ENCODE measurements around the gene RNF148. TPM values are rescaled to one million over a fixed set of nuclear protein-coding genes. Genes with fewer than 3 reads are reported as not detected.

The RNF148 gene
- polyA plus RNA-seq, 1 donor: 0.12 TPM

- no peak for DNase-seq
- H3K36me3 ChIP-seq (ENCODE audit: control insufficient read depth, insufficient read depth, low read length): no peaks in the 10 kb centered on the region
- no peaks in the 10 kb centered on the region for H3K4me1 ChIP-seq (ENCODE audit: control insufficient read depth, insufficient read depth, low read length)
- H3K27ac ChIP-seq (ENCODE audit: low read length): no peak overlapping the region
- WGBS (ENCODE audit: insufficient coverage, low lambda C conversion rate): no CpG with 5 or more reads among the region's 2 CpGs
- H3K4me3 ChIP-seq (ENCODE audit: low read length): no peak overlapping the region
- no peaks in the 10 kb centered on the region for H3K27me3 ChIP-seq (ENCODE audit: control insufficient read depth, insufficient read depth, low read length)
- peaks cover 6% of the 10 kb centered on the region for H3K9me3 ChIP-seq (ENCODE audit: control insufficient read depth, low read depth, low read length)
Observed at GRCh38 chr7:122676466-122676865, 26.3 kb downstream of the RNF148 start.

GRCh38 chr7:122675621-122676020 is 27.1 kb downstream of the RNF148 start:
- Histone ChIP-seq H3K4me3 (ENCODE audit: low read length) (no peak overlapping the region), H3K27ac (ENCODE audit: low read length) (no peak overlapping the region), H3K4me1 (ENCODE audit: control insufficient read depth, insufficient read depth, low read length) (no peaks in the 10 kb centered on the region), H3K36me3 (ENCODE audit: control insufficient read depth, insufficient read depth, low read length) (no peaks in the 10 kb centered on the region), H3K27me3 (ENCODE audit: control insufficient read depth, insufficient read depth, low read length) (no peaks in the 10 kb centered on the region), H3K9me3 (ENCODE audit: control insufficient read depth, low read depth, low read length) (peaks cover 6% of the 10 kb centered on the region)
- DNase-seq: no peak
- 95% methylated on average over 4 of the region's 7 CpGs for WGBS (ENCODE audit: insufficient coverage, low lambda C conversion rate)

- no peak for DNase-seq
- Histone ChIP-seq H3K4me3 (ENCODE audit: low read length) (no peak overlapping the region), H3K4me1 (ENCODE audit: control insufficient read depth, insufficient read depth, low read length) (no peaks in the 10 kb centered on the region), H3K36me3 (ENCODE audit: control insufficient read depth, insufficient read depth, low read length) (no peaks in the 10 kb centered on the region), H3K27ac (ENCODE audit: low read length) (no peak overlapping the region), H3K27me3 (ENCODE audit: control insufficient read depth, insufficient read depth, low read length) (no peaks in the 10 kb centered on the region), H3K9me3 (ENCODE audit: control insufficient read depth, low read depth, low read length) (peaks cover 6% of the 10 kb centered on the region)
- 72% methylated on average over 2 of the region's 7 CpGs for WGBS (ENCODE audit: insufficient coverage, low lambda C conversion rate)
Observed at GRCh38 chr7:122675011-122675410, 27.7 kb downstream of the RNF148 start.

DNA sequence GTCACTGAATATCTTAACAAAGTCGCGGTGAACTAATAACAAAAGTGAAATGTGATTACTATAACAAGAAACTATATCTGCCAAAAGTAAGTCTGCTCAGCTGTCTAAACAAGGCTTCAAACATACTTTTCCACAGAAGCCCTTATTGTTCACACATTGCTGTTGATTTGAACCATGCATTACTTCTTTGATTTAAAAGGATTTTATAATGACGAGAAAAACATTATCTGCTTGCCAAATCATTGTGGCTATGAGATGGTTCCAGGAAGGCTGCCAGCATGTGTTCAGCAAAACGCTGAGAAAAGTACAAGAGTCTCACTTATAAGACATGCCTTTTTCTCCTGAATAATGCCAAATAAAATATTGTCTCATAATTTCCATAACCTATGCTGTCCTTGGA is 28.2 kb downstream of the RNF148 start:
- Histone ChIP-seq H3K36me3 (ENCODE audit: control insufficient read depth, insufficient read depth, low read length) (no peaks in the 10 kb centered on the region), H3K4me3 (ENCODE audit: low read length) (no peak overlapping the region), H3K9me3 (ENCODE audit: control insufficient read depth, low read depth, low read length) (peaks cover 6% of the 10 kb centered on the region), H3K27ac (ENCODE audit: low read length) (no peak overlapping the region), H3K27me3 (ENCODE audit: control insufficient read depth, insufficient read depth, low read length) (no peaks in the 10 kb centered on the region), H3K4me1 (ENCODE audit: control insufficient read depth, insufficient read depth, low read length) (no peaks in the 10 kb centered on the region)
- DNase-seq: no peak
- 100% methylated on average over 1 of the region's 4 CpGs for WGBS (ENCODE audit: insufficient coverage, low lambda C conversion rate)

- no peaks in the 10 kb centered on the region for H3K36me3 ChIP-seq (ENCODE audit: control insufficient read depth, insufficient read depth, low read length)
- H3K27ac ChIP-seq (ENCODE audit: low read length): no peak overlapping the region
- no peak overlapping the region for H3K4me3 ChIP-seq (ENCODE audit: low read length)
- no peak for DNase-seq
- no peaks in the 10 kb centered on the region for H3K27me3 ChIP-seq (ENCODE audit: control insufficient read depth, insufficient read depth, low read length)
- H3K9me3 ChIP-seq (ENCODE audit: control insufficient read depth, low read depth, low read length): peaks cover 6% of the 10 kb centered on the region
- H3K4me1 ChIP-seq (ENCODE audit: control insufficient read depth, insufficient read depth, low read length): no peaks in the 10 kb centered on the region
- no CpG with 5 or more reads among the region's 21 CpGs for WGBS (ENCODE audit: insufficient coverage, low lambda C conversion rate)
Observed at GRCh38 chr7:122673951-122674350, 28.8 kb downstream of the RNF148 start.

GRCh38 chr7:122672536-122672935 is 30.2 kb downstream of the RNF148 start:
- no peaks in the 10 kb centered on the region for H3K27me3 ChIP-seq (ENCODE audit: control insufficient read depth, insufficient read depth, low read length)
- H3K36me3 ChIP-seq (ENCODE audit: control insufficient read depth, insufficient read depth, low read length): no peaks in the 10 kb centered on the region
- peaks cover 6% of the 10 kb centered on the region for H3K9me3 ChIP-seq (ENCODE audit: control insufficient read depth, low read depth, low read length)
- no peaks in the 10 kb centered on the region for H3K4me1 ChIP-seq (ENCODE audit: control insufficient read depth, insufficient read depth, low read length)
- no peak for DNase-seq
- no peak overlapping the region for H3K4me3 ChIP-seq (ENCODE audit: low read length)
- no peak overlapping the region for H3K27ac ChIP-seq (ENCODE audit: low read length)
- no CpG with 5 or more reads among the region's 8 CpGs for WGBS (ENCODE audit: insufficient coverage, low lambda C conversion rate)

DNA sequence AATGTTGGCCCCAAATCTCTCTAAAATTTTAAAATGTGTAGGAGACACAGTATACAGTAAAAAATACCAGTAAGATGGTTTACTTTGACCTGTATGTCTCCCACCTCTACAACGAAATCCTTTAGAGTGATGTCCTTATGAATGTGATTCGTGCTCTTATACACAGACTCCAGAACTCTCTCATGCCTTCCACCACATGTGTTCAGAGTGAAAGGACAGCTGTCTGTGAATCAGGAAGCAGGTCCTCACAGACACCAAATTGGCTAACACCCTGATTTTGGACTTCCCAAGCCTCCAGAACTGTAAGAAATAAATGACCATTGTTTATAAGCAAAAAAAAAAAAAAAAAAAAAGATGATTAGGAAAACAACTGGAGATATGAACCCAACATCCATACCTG is 39.0 kb downstream of the RNF148 start:
- WGBS (ENCODE audit: insufficient coverage, low lambda C conversion rate): no CpG with 5 or more reads among the region's 2 CpGs
- H3K27ac ChIP-seq (ENCODE audit: low read length): no peak overlapping the region

DNA sequence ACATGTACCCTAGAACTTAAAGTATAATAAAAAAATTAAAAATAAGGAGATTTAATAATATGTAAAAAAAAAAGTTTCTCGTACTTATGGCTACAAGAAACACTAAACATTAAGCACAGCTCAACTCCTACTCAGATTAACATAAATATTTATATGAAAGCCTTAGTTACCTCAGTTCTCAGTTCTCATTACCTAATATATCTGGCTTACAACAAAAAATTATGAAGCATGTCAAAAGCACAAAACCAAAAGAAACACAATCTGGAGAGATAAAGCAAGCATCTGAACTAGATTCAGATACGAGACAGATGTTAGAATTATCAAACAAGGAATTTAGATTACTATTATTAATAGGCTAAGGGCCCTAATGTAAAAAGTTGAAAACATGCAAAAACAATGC is 43.9 kb downstream of the RNF148 start:
- Histone ChIP-seq H3K27me3 (ENCODE audit: control insufficient read depth, insufficient read depth, low read length) (no peaks in the 10 kb centered on the region), H3K9me3 (ENCODE audit: control insufficient read depth, low read depth, low read length) (no peaks in the 10 kb centered on the region)
- 80% methylated on average over 1 of the region's 2 CpGs for WGBS (ENCODE audit: insufficient coverage, low lambda C conversion rate)

More for the DNA sequence above, 39.0 kb downstream of the RNF148 start:
- H3K27me3 ChIP-seq (ENCODE audit: control insufficient read depth, insufficient read depth, low read length): no peaks in the 10 kb centered on the region
- no peak overlapping the region for H3K4me3 ChIP-seq (ENCODE audit: low read length)
- H3K36me3 ChIP-seq (ENCODE audit: control insufficient read depth, insufficient read depth, low read length): no peaks in the 10 kb centered on the region
- no peaks in the 10 kb centered on the region for H3K4me1 ChIP-seq (ENCODE audit: control insufficient read depth, insufficient read depth, low read length)
- no peak for DNase-seq
- no peaks in the 10 kb centered on the region for H3K9me3 ChIP-seq (ENCODE audit: control insufficient read depth, low read depth, low read length)

DNA sequence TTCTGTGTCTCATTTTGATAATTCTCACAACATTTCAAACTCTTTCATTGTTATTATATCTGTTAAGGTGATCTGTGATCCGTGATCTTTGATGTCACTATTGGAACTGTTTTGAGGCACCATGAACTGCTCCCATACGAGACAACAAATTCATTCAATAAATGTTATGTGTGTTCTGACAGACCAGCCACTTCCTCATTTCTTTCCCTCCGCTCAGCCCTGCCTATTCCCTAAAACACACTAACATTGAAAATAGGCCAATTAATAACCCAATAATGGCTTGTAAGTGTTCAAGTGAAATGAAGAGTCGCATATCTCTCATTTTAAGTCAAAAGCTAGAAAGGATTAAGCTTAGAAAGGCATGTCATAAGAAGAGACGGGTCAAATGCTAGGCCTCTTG is 49.0 kb downstream of the RNF148 start:
- Histone ChIP-seq H3K9me3 (ENCODE audit: control insufficient read depth, low read depth, low read length) (no peaks in the 10 kb centered on the region), H3K4me1 (ENCODE audit: control insufficient read depth, insufficient read depth, low read length) (no peaks in the 10 kb centered on the region), H3K36me3 (ENCODE audit: control insufficient read depth, insufficient read depth, low read length) (no peaks in the 10 kb centered on the region), H3K27me3 (ENCODE audit: control insufficient read depth, insufficient read depth, low read length) (no peaks in the 10 kb centered on the region), H3K27ac (ENCODE audit: low read length) (no peak overlapping the region), H3K4me3 (ENCODE audit: low read length) (no peak overlapping the region)
- 100% methylated on average over 3 of the region's 5 CpGs for WGBS (ENCODE audit: insufficient coverage, low lambda C conversion rate)
- no peak for DNase-seq

More for the DNA sequence above, 43.9 kb downstream of the RNF148 start:
- no peaks in the 10 kb centered on the region for H3K36me3 ChIP-seq (ENCODE audit: control insufficient read depth, insufficient read depth, low read length)
- H3K4me3 ChIP-seq (ENCODE audit: low read length): no peak overlapping the region
- no peak for DNase-seq
- no peak overlapping the region for H3K27ac ChIP-seq (ENCODE audit: low read length)
- H3K4me1 ChIP-seq (ENCODE audit: control insufficient read depth, insufficient read depth, low read length): no peaks in the 10 kb centered on the region

DNA sequence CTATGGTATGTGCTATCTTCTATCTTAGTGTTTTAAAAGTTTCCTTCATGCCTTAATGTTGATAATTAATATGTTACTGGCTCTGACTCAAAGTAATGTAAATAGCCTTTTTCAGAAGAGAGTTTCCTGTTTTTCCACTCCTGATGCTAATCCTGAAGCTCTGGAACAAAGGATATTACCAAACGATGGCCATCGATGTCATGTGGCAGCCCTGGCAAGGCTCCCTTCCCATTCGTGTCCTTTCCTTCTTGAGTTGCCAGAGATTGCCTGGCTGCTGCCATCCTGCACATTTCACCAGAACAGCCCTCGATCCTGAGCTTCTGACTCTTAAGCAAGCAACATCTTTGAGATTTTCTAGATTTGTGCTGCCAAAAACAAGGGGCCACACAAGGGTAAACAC is 49.8 kb downstream of the RNF148 start:
- H3K27ac ChIP-seq (ENCODE audit: low read length): no peak overlapping the region

More for the DNA sequence above, 49.8 kb downstream of the RNF148 start:
- no peaks in the 10 kb centered on the region for H3K27me3 ChIP-seq (ENCODE audit: control insufficient read depth, insufficient read depth, low read length)
- no peaks in the 10 kb centered on the region for H3K4me1 ChIP-seq (ENCODE audit: control insufficient read depth, insufficient read depth, low read length)
- no peak overlapping the region for H3K4me3 ChIP-seq (ENCODE audit: low read length)
- no peaks in the 10 kb centered on the region for H3K9me3 ChIP-seq (ENCODE audit: control insufficient read depth, low read depth, low read length)
- 40% methylated on average over 1 of the region's 4 CpGs for WGBS (ENCODE audit: insufficient coverage, low lambda C conversion rate)
- peak in 1 of 2 donors; percentile 8 for DNase-seq
- H3K36me3 ChIP-seq (ENCODE audit: control insufficient read depth, insufficient read depth, low read length): no peaks in the 10 kb centered on the region
